Gastrocnemius medialis (tissue), 4 donors: Measurements from ENCODE around the gene ZNF655. TPM values are rescaled to one million over a fixed set of nuclear protein-coding genes. Genes with fewer than 3 reads are reported as not detected.
"Not testable (repeated sequence)": the region's sequence is repeated elsewhere in the genome, so short reads cannot be mapped to it uniquely, and the experiment has no call there.

Experiments used
- ATAC-seq, 2 donors: fragments of 150-250 bp; one replicate each; pipeline ENCODE4 v1.9.1; 2016
- DNase-seq, 2 donors: peaks; one replicate each; pipeline ENCODE4 v3.0.0-alpha.2; 2019
- H3K27ac ChIP-seq, 4 donors: fragments of 200-600 bp; sonication (generic); 1 replicate in 1 of 4; 2 replicates in 3 of 4; pipeline ENCODE4 v1.5.1; 2016 to 2018; ENCODE audit warnings: mild to moderate bottlenecking in 2 of 4, moderate library complexity in 1 of 4
- H3K27me3 ChIP-seq, 3 donors: fragments of 200-600 bp; sonication (generic) in 2 of 3; 1 replicate in 1 of 3; 2 replicates in 2 of 3; pipeline versions ENCODE4 v1.5.1 to v1.6.0; 2016 to 2019; ENCODE audit warnings: mild to moderate bottlenecking in 1 of 3, moderate library complexity in 1 of 3
- H3K36me3 ChIP-seq, 2 donors: fragments of 200-600 bp; sonication (generic) in 1 of 2; one replicate each; pipeline ENCODE4 v1.5.1; 2017 to 2018
- H3K4me1 ChIP-seq, 2 donors: fragments of 200-600 bp; sonication (generic) in 1 of 2; one replicate each; pipeline ENCODE4 v1.5.1; 2016 to 2017; ENCODE audit warnings: mild to moderate bottlenecking in 2 of 2
- H3K4me3 ChIP-seq, 4 donors: fragments of 200-600 bp; sonication (generic) in 3 of 4; 1 replicate in 1 of 4; 2 replicates in 3 of 4; pipeline ENCODE4 v1.5.1; 2016 to 2019; ENCODE audit warnings: mild to moderate bottlenecking in 2 of 4
- H3K9me3 ChIP-seq, 3 donors: fragments of 200-600 bp; sonication (generic) in 2 of 3; 1 replicate in 1 of 3; 2 replicates in 2 of 3; pipeline ENCODE4 v1.5.1; 2016 to 2019
- CTCF ChIP-seq, 5 experiments: fragments of 450-650 bp in 3 of 5; fragments of 200-600 bp in 2 of 5; sonication (generic) in 2 of 5; IDR thresholded peaks in 4 of 5; conservative IDR thresholded peaks in 1 of 5; 1 replicate in 4 of 5; 2 replicates in 1 of 5; pipeline ENCODE4 v1.5.1; 2016 to 2019; ENCODE audit warnings: antibody characterized with exemption in 5 of 5, mild to moderate bottlenecking in 3 of 5, moderate library complexity in 3 of 5
- POLR2A ChIP-seq, 2 donors: fragments of 450-650 bp; IDR thresholded peaks; one replicate each; pipeline ENCODE4 v1.6.1; 2017; ENCODE audit warnings: antibody characterized with exemption in 2 of 2, mild to moderate bottlenecking in 2 of 2, moderate library complexity in 2 of 2
- in situ Hi-C, 4 donors: fragments of 200-750 bp; cut with MboI; loops; one replicate each; pipeline versions ENCODE4 v1.15.0 to v1.8.0; 2017; ENCODE audit warnings: low sequenced_read_pairs in 4 of 4
- intact Hi-C: fragments of 100-400 bp; cut with DNase I; formaldehyde crosslinking; loops from one replicate; pipeline ENCODE4 v1.15.1; 2023; ENCODE audit warnings: low total_unique reads
- total RNA-seq, 4 donors: library from RNA; depleted of rRNA; stranded (reverse); fragments of >200 nt; gene quantifications; one replicate each; pipeline versions ENCODE4 v1.1.0 to v1.2.3, GENCODE V29; 2016

ZNF655 gene
- total RNA-seq, 4 donors from 2014 or later: 41.5 to 85.1 (median 56.5) TPM

GRCh38 chr7:99579956-99580777 is 21.7 kb downstream of the ZNF655 start:
- intact Hi-C loops (no loop called here), in situ Hi-C loops (no loop called here)
- Histone ChIP-seq H3K27me3 (no peaks in the 10 kb centered on the region), H3K9me3 (no peaks in the 10 kb centered on the region), H3K4me3 (peak overlapping the region; percentile 62 to 74 (median 70)), H3K36me3 (no peaks in the 10 kb centered on the region), H3K4me1 (peaks cover 26 to 27% of the 10 kb centered on the region in 2 donors), H3K27ac (peak overlapping the region in 1 of 4 donors; percentile 53)
- TF ChIP-seq POLR2A (IDR thresholded peaks at IDR 0.05) (no peak), CTCF (IDR thresholded peaks at IDR 0.05 in 4 of 5, conservative IDR thresholded peaks at IDR 0.05 in 1 of 5) (peak in 2 of 5 experiments; percentile 18 to 49)
- peak; percentile 29 to 31 for ATAC-seq
- DNase-seq: no peak

GRCh38 chr7:99580778-99581332 is 22.4 kb downstream of the ZNF655 start:
- in situ Hi-C loops, H3K36me3 ChIP-seq, H3K27ac ChIP-seq, intact Hi-C loops, H3K9me3 ChIP-seq, H3K27me3 ChIP-seq, DNase-seq, ATAC-seq: not testable (repeated sequence)
- H3K4me3 ChIP-seq: peak overlapping the region; percentile 62 to 74 (median 70)
- peaks cover 26 to 27% of the 10 kb centered on the region in 2 donors for H3K4me1 ChIP-seq

- intact Hi-C loops: no loop called here
- ATAC-seq: no peak
- Histone ChIP-seq H3K36me3 (no peaks in the 10 kb centered on the region), H3K27me3 (no peaks in the 10 kb centered on the region), H3K4me1 (no peaks in the 10 kb centered on the region), H3K27ac (no peak overlapping the region), H3K9me3 (no peaks in the 10 kb centered on the region), H3K4me3 (no peak overlapping the region)
- in situ Hi-C loops: no loop called here
- DNase-seq: no peak
- TF ChIP-seq POLR2A (IDR thresholded peaks at IDR 0.05): no peak
These were observed 30.4 kb downstream of the ZNF655 start for GRCh38 chr7:99588868-99589267.

GRCh38 chr7:99594948-99595745 is 36.7 kb downstream of the ZNF655 start:
- Histone ChIP-seq H3K4me1 (no peaks in the 10 kb centered on the region), H3K36me3 (no peaks in the 10 kb centered on the region), H3K27ac (no peak overlapping the region), H3K4me3 (no peak overlapping the region), H3K27me3 (no peaks in the 10 kb centered on the region), H3K9me3 (no peaks in the 10 kb centered on the region)
- in situ Hi-C loops (no loop called here), intact Hi-C loops (no loop called here)
- TF ChIP-seq POLR2A (IDR thresholded peaks at IDR 0.05) (no peak), CTCF (IDR thresholded peaks at IDR 0.05 in 4 of 5, conservative IDR thresholded peaks at IDR 0.05 in 1 of 5) (no peak)
- DNase-seq (no peak), ATAC-seq (no peak)

- Histone ChIP-seq H3K4me1 (no peaks in the 10 kb centered on the region), H3K36me3 (no peaks in the 10 kb centered on the region), H3K9me3 (no peaks in the 10 kb centered on the region), H3K4me3 (no peak overlapping the region), H3K27me3 (no peaks in the 10 kb centered on the region), H3K27ac (no peak overlapping the region)
- no peak for ATAC-seq
- TF ChIP-seq CTCF (IDR thresholded peaks at IDR 0.05 in 4 of 5, conservative IDR thresholded peaks at IDR 0.05 in 1 of 5) (no peak), POLR2A (IDR thresholded peaks at IDR 0.05) (no peak)
- DNase-seq: no peak
- in situ Hi-C loops: no loop called here
- intact Hi-C loops: no loop called here
These were observed 38.0 kb downstream of the ZNF655 start for GRCh38 chr7:99596408-99596955.
